H9 (cell line): ENCODE data around the gene BSG. TPM values are rescaled to one million over a fixed set of nuclear protein-coding genes. Genes with fewer than 3 reads are reported as not detected.

Experiments used
- DNase-seq: peaks from one replicate; pipeline ENCODE4 v3.0.0-alpha.2; 2017
- H2AFZ ChIP-seq: one replicate; pipeline ENCODE4 v1.6.1; 2013; ENCODE audit warnings: mild to moderate bottlenecking, low read length, control low read depth, moderate library complexity
- H2AK5ac ChIP-seq: 2 replicates; pipeline ENCODE4 v1.6.1; 2013; ENCODE audit warnings: low read length, control low read depth, mixed read lengths; ENCODE audit not compliant: insufficient read length
- H2BK120ac ChIP-seq: one replicate; pipeline ENCODE4 v1.6.1; 2013; ENCODE audit warnings: low read depth, mild to moderate bottlenecking, low read length, control low read depth, inconsistent platforms; ENCODE audit not compliant: poor library complexity, severe bottlenecking
- H2BK12ac ChIP-seq: 2 replicates; pipeline ENCODE4 v1.6.1; 2013; ENCODE audit warnings: low read length, control low read depth, mixed read lengths, low read depth; ENCODE audit not compliant: insufficient read length
- H2BK15ac ChIP-seq: 2 replicates; pipeline ENCODE4 v1.6.1; 2013; ENCODE audit warnings: low read depth, low read length, control low read depth
- H2BK20ac ChIP-seq: one replicate; pipeline ENCODE4 v1.6.1; 2013; ENCODE audit warnings: low read depth, mild to moderate bottlenecking, low read length, control low read depth, inconsistent platforms; ENCODE audit not compliant: poor library complexity, severe bottlenecking
- H2BK5ac ChIP-seq: 2 replicates; pipeline ENCODE4 v1.6.1; 2013; ENCODE audit warnings: low read length, control low read depth, mixed read lengths; ENCODE audit not compliant: insufficient read length
- H3K14ac ChIP-seq: 2 replicates; pipeline ENCODE4 v1.6.1; 2013; ENCODE audit warnings: low read length, control low read depth; ENCODE audit not compliant: insufficient read depth
- H3K18ac ChIP-seq: 2 replicates; pipeline ENCODE4 v1.6.1; 2013; ENCODE audit warnings: low read depth, mild to moderate bottlenecking, mixed read lengths, low read length, control low read depth; ENCODE audit not compliant: insufficient read length
- H3K23ac ChIP-seq: 2 replicates; pipeline ENCODE4 v1.6.1; 2013; ENCODE audit warnings: low read length, control low read depth, mixed read lengths, low read depth; ENCODE audit not compliant: insufficient read length
- H3K23me2 ChIP-seq: 2 replicates; pipeline ENCODE4 v1.6.1; 2013; ENCODE audit warnings: low read depth, mild to moderate bottlenecking, mixed read lengths, low read length, control low read depth; ENCODE audit not compliant: insufficient read length, poor library complexity, severe bottlenecking
- H3K27ac ChIP-seq: 2 replicates; pipeline ENCODE4 v1.5.1; 2013; ENCODE audit warnings: low read length, control low read depth, mixed read lengths, low read depth; ENCODE audit not compliant: insufficient read length
- H3K27me3 ChIP-seq: 2 replicates; pipeline ENCODE4 v1.6.1; 2013; ENCODE audit warnings: low read length, control low read depth, inconsistent platforms; ENCODE audit not compliant: insufficient read depth
- H3K4ac ChIP-seq: 2 replicates; pipeline ENCODE4 v1.6.1; 2013; ENCODE audit warnings: low read depth, mild to moderate bottlenecking, control low read depth, inconsistent platforms, low read length, moderate library complexity
- H3K4me1 ChIP-seq: 2 replicates; pipeline ENCODE4 v1.6.1; 2013; ENCODE audit warnings: low read length, control low read depth, inconsistent platforms; ENCODE audit not compliant: insufficient read depth
- H3K4me2 ChIP-seq: 2 replicates; pipeline ENCODE4 v1.6.1; 2013; ENCODE audit warnings: low read length, control low read depth, mixed read lengths; ENCODE audit not compliant: insufficient read length, insufficient read depth
- H3K56ac ChIP-seq: 2 replicates; pipeline ENCODE4 v1.6.1; 2013; ENCODE audit warnings: low read depth, mild to moderate bottlenecking, mixed read lengths, low read length, control low read depth; ENCODE audit not compliant: insufficient read length
- H3K79me1 ChIP-seq: 2 replicates; pipeline ENCODE4 v1.6.1; 2013; ENCODE audit warnings: low read depth, mild to moderate bottlenecking, moderate library complexity, low read length, control low read depth, inconsistent platforms; ENCODE audit not compliant: insufficient read depth, poor library complexity, severe bottlenecking
- H3K79me2 ChIP-seq: 2 replicates; pipeline ENCODE4 v1.6.1; 2013; ENCODE audit warnings: low read length, control low read depth, inconsistent platforms; ENCODE audit not compliant: insufficient read depth
- H3K9ac ChIP-seq: 2 replicates; pipeline ENCODE4 v1.6.1; 2013; ENCODE audit warnings: low read length, control low read depth, mixed read lengths; ENCODE audit not compliant: insufficient read length; ENCODE audit errors: extremely low read depth
- H3K9me3 ChIP-seq: one replicate; pipeline ENCODE4 v1.6.1; 2013; ENCODE audit warnings: low read depth, low read length, inconsistent platforms; ENCODE audit not compliant: control insufficient read depth
- H3T11ph ChIP-seq: one replicate; pipeline ENCODE4 v1.6.1; 2013; ENCODE audit warnings: mild to moderate bottlenecking, low read length, control low read depth, inconsistent platforms
- H4K20me1 ChIP-seq: one replicate; pipeline ENCODE4 v1.6.1; 2013; ENCODE audit not compliant: control insufficient read depth, insufficient read length, insufficient read depth
- H4K5ac ChIP-seq: 2 replicates; pipeline ENCODE4 v1.6.1; 2013; ENCODE audit warnings: low read depth, mild to moderate bottlenecking, mixed read lengths, low read length, control low read depth; ENCODE audit not compliant: insufficient read length
- H4K8ac ChIP-seq: replicated peaks from 2 replicates; pipeline ENCODE4 v1.6.1; 2013; ENCODE audit warnings: low read length, control low read depth, mixed read lengths, low read depth; ENCODE audit not compliant: insufficient read length
- H4K91ac ChIP-seq: 2 replicates; pipeline ENCODE4 v1.6.1; 2013; ENCODE audit warnings: low read depth, mild to moderate bottlenecking, moderate library complexity, mixed read lengths, low read length, control low read depth; ENCODE audit not compliant: insufficient read length
- H3K27ac Mint-ChIP-seq, 3 experiments: 2 replicates in 2 of 3; 3 replicates in 1 of 3; pipeline ENCODE4 v1.8.0; 2020 to 2021; ENCODE audit warnings: mixed read lengths in 3 of 3, mild to moderate bottlenecking in 1 of 3, moderate library complexity in 1 of 3
- H3K27me3 Mint-ChIP-seq: 2 replicates; pipeline ENCODE4 v1.8.0; 2021; ENCODE audit warnings: low read depth, mild to moderate bottlenecking, moderate library complexity, mixed read lengths
- H3K36me3 Mint-ChIP-seq, 3 experiments: 2 replicates in 2 of 3; 3 replicates in 1 of 3; pipeline ENCODE4 v1.8.0; 2020 to 2021; ENCODE audit warnings: low read depth in 3 of 3, mixed read lengths in 3 of 3; ENCODE audit not compliant: insufficient read depth in 1 of 3
- H3K4me1 Mint-ChIP-seq, 2 experiments: 2 replicates each; pipeline ENCODE4 v1.8.0; 2020; ENCODE audit warnings: mixed read lengths in 2 of 2
- H3K4me3 Mint-ChIP-seq, 2 experiments: 2 replicates in 1 of 2; 3 replicates in 1 of 2; pipeline ENCODE4 v1.8.0; 2020 to 2021; ENCODE audit warnings: mild to moderate bottlenecking in 2 of 2, mixed read lengths in 2 of 2, moderate library complexity in 1 of 2
- H3K9me3 Mint-ChIP-seq, 2 experiments: 2 replicates in 1 of 2; 3 replicates in 1 of 2; pipeline ENCODE4 v1.8.0; 2020; ENCODE audit warnings: mild to moderate bottlenecking in 2 of 2, mixed read lengths in 2 of 2, moderate library complexity in 1 of 2
- WGBS: extraction: QIAGEN DNeasy Blood & Tissue Kit; methylation state at CpG from one replicate; pipeline ENCODE4 v1.1.7; 2013; ENCODE audit warnings: missing lambda C conversion rate, low lambda C conversion rate, mixed read lengths; ENCODE audit not compliant: insufficient read length; ENCODE audit errors: extremely low coverage; 5-methylcytosine and 5-hydroxymethylcytosine counted together
- total RNA-seq: library from RNA; stranded (reverse); gene quantifications from 2 replicates; pipeline ENCODE4 v1.2.1, GENCODE V29; 2021
- TF ChIP-seq, protein P1 (sequence below): fragments of 200-600 bp; sonication (generic); conservative IDR thresholded peaks from 3 replicates; pipeline ENCODE4 v1.8.0; 2021; ENCODE audit warnings: antibody characterized with exemption, mild to moderate bottlenecking

Gene BSG
- total RNA-seq, 1 experiment from 2014 or later, result 715 TPM

- Histone ChIP-seq H2BK12ac (no peak overlapping the region), H3K27ac (no peak overlapping the region), H3K14ac (no peak overlapping the region), H2AK5ac (no peak overlapping the region), H4K91ac (no peak overlapping the region), H3K79me2 (no peaks in the 10 kb centered on the region), H3K27me3 (no peaks in the 10 kb centered on the region), H4K20me1 (no peaks in the 10 kb centered on the region), H3K4me2 (no peak overlapping the region), H3K23me2 (peaks cover 7% of the 10 kb centered on the region), H3K79me1 (no peaks in the 10 kb centered on the region), H2BK120ac (no peak overlapping the region), H2BK15ac (no peak overlapping the region), H2BK20ac (no peak overlapping the region), H2BK5ac (no peak overlapping the region), H4K5ac (no peak overlapping the region), H3K18ac (no peak overlapping the region), H3T11ph (no peak overlapping the region), H3K23ac (no peak overlapping the region), H3K4me1 (no peaks in the 10 kb centered on the region; the same call in 1 of the 2 replicates), H3K9me3 (no peaks in the 10 kb centered on the region), H3K56ac (no peak overlapping the region), H3K9ac (no peak overlapping the region), H3K4ac (no peak overlapping the region), H4K8ac (no peak overlapping the region), H2AFZ (no peak overlapping the region)
- Mint-ChIP-seq H3K27ac (no peak overlapping the region), H3K9me3 (peaks cover 26% of the 10 kb centered on the region in 2 experiments), H3K27me3 (peaks cover 33% of the 10 kb centered on the region), H3K36me3 (peaks cover 12 to 21% (median 15%) of the 10 kb centered on the region in 3 experiments), H3K4me1 (peaks cover 17 to 19% of the 10 kb centered on the region in 2 experiments), H3K4me3 (no peak overlapping the region)
- DNase-seq, result no peak
- no CpG with 5 or more reads among the region's 16 CpGs for WGBS
- TF ChIP-seq, protein P1, sequence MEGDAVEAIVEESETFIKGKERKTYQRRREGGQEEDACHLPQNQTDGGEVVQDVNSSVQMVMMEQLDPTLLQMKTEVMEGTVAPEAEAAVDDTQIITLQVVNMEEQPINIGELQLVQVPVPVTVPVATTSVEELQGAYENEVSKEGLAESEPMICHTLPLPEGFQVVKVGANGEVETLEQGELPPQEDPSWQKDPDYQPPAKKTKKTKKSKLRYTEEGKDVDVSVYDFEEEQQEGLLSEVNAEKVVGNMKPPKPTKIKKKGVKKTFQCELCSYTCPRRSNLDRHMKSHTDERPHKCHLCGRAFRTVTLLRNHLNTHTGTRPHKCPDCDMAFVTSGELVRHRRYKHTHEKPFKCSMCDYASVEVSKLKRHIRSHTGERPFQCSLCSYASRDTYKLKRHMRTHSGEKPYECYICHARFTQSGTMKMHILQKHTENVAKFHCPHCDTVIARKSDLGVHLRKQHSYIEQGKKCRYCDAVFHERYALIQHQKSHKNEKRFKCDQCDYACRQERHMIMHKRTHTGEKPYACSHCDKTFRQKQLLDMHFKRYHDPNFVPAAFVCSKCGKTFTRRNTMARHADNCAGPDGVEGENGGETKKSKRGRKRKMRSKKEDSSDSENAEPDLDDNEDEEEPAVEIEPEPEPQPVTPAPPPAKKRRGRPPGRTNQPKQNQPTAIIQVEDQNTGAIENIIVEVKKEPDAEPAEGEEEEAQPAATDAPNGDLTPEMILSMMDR, result no peak
These were observed 5.6 kb upstream of the BSG start for GRCh38 chr19:566844-567243.
